Endothelial cell of umbilical vein (primary cell): ENCODE results near the gene MCC. TPM values are rescaled to one million over a fixed set of nuclear protein-coding genes. Genes with fewer than 3 reads are reported as not detected.

Source experiments
- BruUV-seq: library from RNA; stranded (reverse); fragments of 400-500 nt; replicated peaks from 2 replicates; lab custom pipeline; 2021; lab: Mats Ljungman, UMichigan
- CTCF ChIA-PET: fragments of 300-600, 350-600 bp; sonication (Branson Sonifier 250); formaldehyde crosslinking; loops from one replicate; lab custom pipeline; 2021; ENCODE audit warnings: antibody characterized with exemption, inconsistent platforms; lab: Charles Lee
- POLR2A ChIA-PET: fragments of 300-600, 350-600 bp; sonication (Branson Sonifier 250); formaldehyde crosslinking; loops from one replicate; lab custom pipeline; 2021; ENCODE audit warnings: antibody characterized with exemption, inconsistent platforms; lab: Charles Lee
- DNase-seq: peaks from one replicate; pipeline ENCODE4 v3.0.0-alpha.2; 2011; ENCODE audit warnings: low read depth, low spot score
- FAIRE-seq: peaks from 2 replicates; lab custom pipeline; 2011; peaks lifted over from hg19 to GRCh38; lab: Jason Lieb, UNC
- H2AFZ ChIP-seq: 2 replicates; pipeline ENCODE4 v1.6.0; 2012; ENCODE audit warnings: low read depth, low read length, control low read depth, inconsistent platforms
- H3K27ac ChIP-seq: 2 replicates; pipeline ENCODE4 v1.5.1; 2011; ENCODE audit warnings: low read depth, mild to moderate bottlenecking, control low read depth, low read length, moderate library complexity; ENCODE audit not compliant: insufficient read depth
- H3K27me3 ChIP-seq, 2 experiments: 2 replicates each; pipeline versions ENCODE4 v1.6.0 to v1.6.1; 2011; ENCODE audit warnings: low read length in 2 of 2, mixed read lengths in 1 of 2; ENCODE audit not compliant: control insufficient read depth in 2 of 2, insufficient read depth in 2 of 2
- H3K36me3 ChIP-seq, 2 experiments: 2 replicates in 1 of 2; 3 replicates in 1 of 2; pipeline ENCODE4 v1.5.1; 2011; ENCODE audit warnings: low read length in 2 of 2, mild to moderate bottlenecking in 1 of 2, moderate library complexity in 1 of 2; ENCODE audit not compliant: control insufficient read depth in 2 of 2, insufficient read depth in 2 of 2; ENCODE audit errors: extremely low read depth in 1 of 2
- H3K4me1 ChIP-seq: 3 replicates; pipeline ENCODE4 v1.5.1; 2011; ENCODE audit warnings: mild to moderate bottlenecking, low read length; ENCODE audit not compliant: control insufficient read depth, insufficient read depth; ENCODE audit errors: extremely low read depth
- H3K4me2 ChIP-seq: 2 replicates; pipeline ENCODE4 v1.6.1; 2011; ENCODE audit warnings: low read length, control low read depth, mixed read lengths; ENCODE audit not compliant: insufficient read depth
- H3K4me3 ChIP-seq, 3 experiments: fragments of 200-600 bp in 1 of 3; sonication (generic), shearing (Covaris generic) in 1 of 3; replicated peaks in 1 of 3; 2 replicates each; pipeline ENCODE4 v1.5.1; 2011 to 2016; ENCODE audit warnings: control low read depth in 3 of 3, low read length in 3 of 3, mild to moderate bottlenecking in 2 of 3, inconsistent platforms in 1 of 3, low read depth in 1 of 3, moderate library complexity in 1 of 3; ENCODE audit not compliant: insufficient read depth in 1 of 3
- H3K79me2 ChIP-seq: 2 replicates; pipeline ENCODE4 v1.6.0; 2012; ENCODE audit warnings: low read length, inconsistent platforms; ENCODE audit not compliant: control insufficient read depth, insufficient read depth
- H3K9ac ChIP-seq: replicated peaks from 2 replicates; pipeline ENCODE3; 2011; ENCODE audit warnings: low read length, control low read depth; ENCODE audit not compliant: insufficient read depth; ENCODE audit errors: extremely low read depth
- H3K9me1 ChIP-seq: replicated peaks from 3 replicates; pipeline ENCODE4 v1.6.0; 2011; ENCODE audit warnings: mild to moderate bottlenecking, low read length; ENCODE audit not compliant: control insufficient read depth, insufficient read depth; ENCODE audit errors: extremely low read depth
- H3K9me3 ChIP-seq: replicated peaks from 2 replicates; pipeline ENCODE4 v1.5.1; 2012; ENCODE audit warnings: low read length, inconsistent platforms; ENCODE audit not compliant: control insufficient read depth, insufficient read depth
- H4K20me1 ChIP-seq: replicated peaks from 2 replicates; pipeline ENCODE3; 2011; ENCODE audit warnings: mild to moderate bottlenecking, low read length; ENCODE audit not compliant: control insufficient read depth, insufficient read depth; ENCODE audit errors: extremely low read depth
- EZH2 ChIP-seq: IDR thresholded peaks from 2 replicates; pipeline ENCODE4 v1.6.1; 2012; ENCODE audit warnings: borderline replicate concordance, low read depth, mild to moderate bottlenecking, moderate library complexity, low read length, inconsistent platforms; ENCODE audit not compliant: severe bottlenecking
- FOS ChIP-seq: IDR thresholded peaks from 2 replicates; pipeline ENCODE4 v1.6.1; 2011; ENCODE audit warnings: mild to moderate bottlenecking, low read length, moderate library complexity, borderline replicate concordance; ENCODE audit not compliant: insufficient read depth
- GATA2 ChIP-seq: IDR thresholded peaks from 2 replicates; pipeline ENCODE4 v1.7.0; 2011; ENCODE audit warnings: low read depth, mild to moderate bottlenecking, moderate library complexity, mixed read lengths, low read length; ENCODE audit not compliant: insufficient read length, insufficient read depth
- JUN ChIP-seq: IDR thresholded peaks from 2 replicates; pipeline ENCODE4 v1.6.1; 2011; ENCODE audit warnings: borderline replicate concordance, low read depth; ENCODE audit not compliant: insufficient read length, insufficient read depth
- POLR2A ChIP-seq: IDR thresholded peaks from 2 replicates; pipeline ENCODE4 v1.6.1; 2012; ENCODE audit warnings: low read depth, mild to moderate bottlenecking, control low read depth, low read length
- POLR2AphosphoS5 ChIP-seq: IDR thresholded peaks from 2 replicates; pipeline ENCODE4 v1.6.1; 2012; ENCODE audit warnings: low read depth, mild to moderate bottlenecking, control low read depth, low read length, moderate library complexity; ENCODE audit not compliant: insufficient read depth
- dilution Hi-C: fragments of 300-500 bp; cut with MboI; formaldehyde crosslinking; loops from one replicate; pipeline ENCODE4 v1.15.0; 2019; ENCODE audit warnings: low sequenced_read_pairs; ENCODE audit not compliant: extremely low pct_ligation_motif_present
- intact Hi-C: fragments of 100-400 bp; cut with micrococcal nuclease; formaldehyde crosslinking; loops from one replicate; pipeline ENCODE4 v1.10.0; 2022
- polyA plus RNA-seq, 4 experiments: library from polyadenylated mRNA; depleted of rRNA in 3 of 4; stranded (reverse) in 3 of 4; unstranded in 1 of 4; fragments of >200 nt; gene quantifications; 2 replicates each; pipeline versions ENCODE4 v1.2.1 to v1.2.3, GENCODE V29; 2011 to 2012; ENCODE audit warnings: missing spikeins in 1 of 4
- total RNA-seq: library from RNA; stranded (reverse); gene quantifications from 2 replicates; pipeline ENCODE4 v1.2.3, GENCODE V29; 2021
- TF ChIP-seq, protein P1 (sequence below), 2 donors: IDR thresholded peaks; 1 replicate in 1 of 2; 2 replicates in 1 of 2; pipeline ENCODE4 v1.5.1; 2011; ENCODE audit warnings: low read length in 2 of 2, mild to moderate bottlenecking in 2 of 2, moderate library complexity in 2 of 2, control low read depth in 1 of 2, inconsistent platforms in 1 of 2, low read depth in 1 of 2; ENCODE audit not compliant: insufficient read depth in 1 of 2; ENCODE audit errors: extremely low read depth in 1 of 2

Gene MCC
- total and polyA plus RNA-seq, 2 donors (not counting 3 experiments of a cell fraction or from before 2014, with no cell fraction given), result 6.9 to 27.5 TPM

DNA sequence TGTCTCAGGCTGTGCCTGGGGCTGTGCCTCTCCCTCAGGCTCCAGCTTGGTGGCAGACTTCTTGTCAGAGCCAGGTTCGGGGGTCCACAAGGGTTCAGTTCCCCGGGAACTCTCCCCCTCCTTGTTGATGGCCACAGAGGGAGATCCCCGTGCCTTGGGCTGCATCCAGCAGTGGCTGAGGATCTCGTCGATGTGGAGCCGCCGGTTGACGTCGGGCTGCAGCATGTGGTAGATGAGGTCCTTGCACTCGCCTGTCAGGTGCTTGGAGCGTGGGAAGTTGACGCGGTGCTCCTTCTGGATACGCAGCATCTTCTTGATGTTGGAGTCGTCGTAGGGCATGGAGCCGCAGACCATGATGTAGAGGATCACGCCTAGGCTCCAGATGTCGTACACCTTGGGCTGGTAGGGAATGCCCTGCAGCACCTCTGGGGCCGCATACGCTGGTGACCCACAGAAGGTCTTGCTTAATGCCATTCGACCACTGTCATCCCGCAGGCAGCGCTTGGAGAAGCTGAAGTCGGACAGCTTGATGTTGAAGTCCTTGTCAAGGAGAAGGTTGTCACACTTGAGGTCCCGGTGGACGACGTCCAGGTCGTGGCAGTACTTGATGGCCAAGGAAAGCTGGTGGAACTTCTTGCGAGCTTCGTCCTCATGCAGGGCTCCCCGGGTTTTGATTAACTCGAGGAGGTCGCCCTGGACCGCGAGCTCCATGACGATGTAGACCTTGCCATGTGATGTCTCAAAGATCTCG is 54.2 kb downstream of the MCC start:
- no peak for FAIRE-seq

More for the DNA sequence above, 54.2 kb downstream of the MCC start:
- intact Hi-C loops (no loop called here), dilution Hi-C loops (no loop called here)
- H3K36me3 ChIP-seq, result no peaks in the 10 kb centered on the region
- ChIA-PET POLR2A (no interaction called here), CTCF (no interaction called here)
- no peaks in the 10 kb centered on the region for H4K20me1 ChIP-seq
- H3K9me1 ChIP-seq, result no peaks in the 10 kb centered on the region
- no peak overlapping the region for H3K4me3 ChIP-seq
- H3K4me2 ChIP-seq, result no peak overlapping the region
- H3K9ac ChIP-seq, result no peak overlapping the region
- TF ChIP-seq POLR2A (no peak), GATA2 (no peak), FOS (no peak), JUN (no peak), EZH2 (no peak), POLR2AphosphoS5 (no peak)
- TF ChIP-seq, protein P1, sequence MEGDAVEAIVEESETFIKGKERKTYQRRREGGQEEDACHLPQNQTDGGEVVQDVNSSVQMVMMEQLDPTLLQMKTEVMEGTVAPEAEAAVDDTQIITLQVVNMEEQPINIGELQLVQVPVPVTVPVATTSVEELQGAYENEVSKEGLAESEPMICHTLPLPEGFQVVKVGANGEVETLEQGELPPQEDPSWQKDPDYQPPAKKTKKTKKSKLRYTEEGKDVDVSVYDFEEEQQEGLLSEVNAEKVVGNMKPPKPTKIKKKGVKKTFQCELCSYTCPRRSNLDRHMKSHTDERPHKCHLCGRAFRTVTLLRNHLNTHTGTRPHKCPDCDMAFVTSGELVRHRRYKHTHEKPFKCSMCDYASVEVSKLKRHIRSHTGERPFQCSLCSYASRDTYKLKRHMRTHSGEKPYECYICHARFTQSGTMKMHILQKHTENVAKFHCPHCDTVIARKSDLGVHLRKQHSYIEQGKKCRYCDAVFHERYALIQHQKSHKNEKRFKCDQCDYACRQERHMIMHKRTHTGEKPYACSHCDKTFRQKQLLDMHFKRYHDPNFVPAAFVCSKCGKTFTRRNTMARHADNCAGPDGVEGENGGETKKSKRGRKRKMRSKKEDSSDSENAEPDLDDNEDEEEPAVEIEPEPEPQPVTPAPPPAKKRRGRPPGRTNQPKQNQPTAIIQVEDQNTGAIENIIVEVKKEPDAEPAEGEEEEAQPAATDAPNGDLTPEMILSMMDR (IDR thresholded peaks at IDR 0.05; ENCODE audit: extremely low read depth in 1 of 2, insufficient read depth in 1 of 2, low read depth in 1 of 2, low read length in 2 of 2), result no peak
- no TSS peak for BruUV-seq
- no peak for DNase-seq
- no peaks in the 10 kb centered on the region for H3K4me1 ChIP-seq
- no peak overlapping the region for H2AFZ ChIP-seq
- no peak overlapping the region for H3K27ac ChIP-seq
- no peaks in the 10 kb centered on the region for H3K9me3 ChIP-seq
- no peaks in the 10 kb centered on the region for H3K79me2 ChIP-seq
- H3K27me3 ChIP-seq, result peaks cover 0 to 2% of the 10 kb centered on the region in 2 experiments
